ENCODE results near the gene UBA6. TPM values are rescaled to one million over a fixed set of nuclear protein-coding genes. Genes with fewer than 3 reads are reported as not detected.
"Not testable (repeated sequence)": the region's sequence is repeated elsewhere in the genome, so short reads cannot be mapped to it uniquely, and the experiment has no call there.

Gene UBA6
- total and polyA plus RNA-seq, 9 of the 15 experiments (the other 6 are each of a cell fraction or from before 2014, with no cell fraction given) = 22.9 to 139 (median 94.6) TPM

DNA sequence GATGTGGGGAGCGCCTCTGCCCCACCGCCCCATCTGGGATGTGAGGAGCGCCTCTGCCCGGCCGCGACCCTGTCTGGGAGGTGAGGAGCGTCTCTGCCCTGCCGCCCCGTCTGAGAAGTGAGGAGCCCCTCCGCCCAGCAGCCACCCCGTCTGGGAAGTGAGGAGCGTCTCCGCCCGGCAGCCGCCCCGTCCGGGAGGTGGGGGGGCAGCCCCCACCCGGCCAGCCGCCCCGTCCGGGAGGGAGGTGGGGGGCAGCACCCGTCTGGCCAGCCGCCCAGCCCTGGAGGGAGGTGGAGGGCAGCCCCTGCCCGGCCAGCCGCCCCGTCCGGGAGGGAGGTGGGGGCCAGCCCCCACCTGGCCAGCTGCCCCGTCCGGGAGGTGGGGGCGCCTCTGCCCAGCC, 64.0 kb downstream of the UBA6 start:
- H3K4me1 ChIP-seq (replicated peaks in 1 of 2; ENCODE audit: control insufficient read depth in 2 of 2, insufficient read depth in 2 of 2, low read length in 2 of 2); in situ Hi-C loops (cut with MboI); ATAC-seq; H3K27me3 ChIP-seq (ENCODE audit: control insufficient read depth in 2 of 2, insufficient read depth in 2 of 2, low read length in 2 of 2); FAIRE-seq; H3K4me3 ChIP-seq; DNase-seq (ENCODE audit: extremely low read depth in 1 of 4, low spot score in 3 of 4); H3K9me3 ChIP-seq (replicated peaks; ENCODE audit: control insufficient read depth, insufficient read depth, low read depth, low read length); H3K27ac ChIP-seq (ENCODE audit: extremely low read depth, low read depth, low read length); intact Hi-C loops (cut with micrococcal nuclease); H4K20me1 ChIP-seq (replicated peaks; ENCODE audit: control insufficient read depth, insufficient read depth, low read length); H3K9ac ChIP-seq (ENCODE audit: insufficient read depth in 1 of 2, low read depth in 2 of 2, low read length in 2 of 2); BruUV-seq (replicated peaks); POLR2A ChIA-PET; H3K4me2 ChIP-seq (ENCODE audit: insufficient read depth, low read length); H2AFZ ChIP-seq (ENCODE audit: low read depth, low read length); H3K79me2 ChIP-seq (ENCODE audit: control insufficient read depth, insufficient read depth, low read length); H3K9me1 ChIP-seq (ENCODE audit: control insufficient read depth, insufficient read depth, low read length); CTCF ChIA-PET (ENCODE audit: low intra/inter-chr PET ratio): not testable (repeated sequence)
- 0 out of 2 replicates have a peak, but pooled peaks have one; percentile 16 for TF ChIP-seq ZBTB33 (CRISPR knock-in tag; IDR thresholded peaks at IDR 0.05)
- no CpG with 5 or more reads among the region's 30 CpGs for WGBS (ENCODE audit: insufficient coverage, low coverage, missing lambda C conversion rate)
- H3K36me3 ChIP-seq (ENCODE audit: control insufficient read depth, insufficient read depth, low read length) = peaks cover 78% of the 10 kb centered on the region

DNA sequence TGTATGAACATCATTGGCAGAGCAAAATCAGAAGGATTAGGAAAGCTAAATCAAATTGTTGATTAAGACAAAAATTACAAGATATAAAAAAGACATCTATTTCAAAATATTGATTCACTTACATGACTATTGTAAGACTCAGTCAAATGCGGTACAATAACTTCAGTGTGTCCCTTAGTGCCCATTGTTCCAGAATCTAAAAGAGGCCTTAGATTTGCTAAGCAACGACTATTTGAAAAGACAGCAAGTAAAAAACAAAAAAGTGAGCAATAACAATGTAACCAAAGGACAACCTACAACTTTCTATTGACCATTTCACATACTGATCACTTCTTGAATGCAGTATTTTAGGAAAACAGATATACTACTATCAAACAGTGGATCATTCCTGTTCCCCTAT, 65.6 kb downstream of the UBA6 start:
- WGBS (ENCODE audit: insufficient coverage, low coverage, missing lambda C conversion rate) = 89% methylated on average over 2 of the region's 2 CpGs
- H3K27me3 ChIP-seq (ENCODE audit: control insufficient read depth in 2 of 2, insufficient read depth in 2 of 2, low read length in 2 of 2) = no peaks in the 10 kb centered on the region
- intact Hi-C loops (cut with micrococcal nuclease) (no loop called here), in situ Hi-C loops (cut with MboI) (no loop called here)
- no TSS peak for BruUV-seq (replicated peaks)
- H3K9ac ChIP-seq (ENCODE audit: insufficient read depth in 1 of 2, low read depth in 2 of 2, low read length in 2 of 2) = no peak overlapping the region
- H3K4me3 ChIP-seq = no peak overlapping the region
- H3K36me3 ChIP-seq (ENCODE audit: control insufficient read depth, insufficient read depth, low read length) = peaks cover 78% of the 10 kb centered on the region
- no peak overlapping the region for H2AFZ ChIP-seq (ENCODE audit: low read depth, low read length)
- FAIRE-seq (peak; percentile 26), ATAC-seq (no peak), DNase-seq (ENCODE audit: extremely low read depth in 1 of 4, low spot score in 3 of 4) (no peak)
- CTCF ChIA-PET (ENCODE audit: low intra/inter-chr PET ratio) = no interaction called here
- H3K79me2 ChIP-seq (ENCODE audit: control insufficient read depth, insufficient read depth, low read length) = no peaks in the 10 kb centered on the region
- POLR2A ChIA-PET = no interaction called here
- H3K9me3 ChIP-seq (replicated peaks; ENCODE audit: control insufficient read depth, insufficient read depth, low read depth, low read length) = peaks cover 2% of the 10 kb centered on the region; the same call in 1 of the 2 replicates
- no peaks in the 10 kb centered on the region for H3K4me1 ChIP-seq (replicated peaks in 1 of 2; ENCODE audit: control insufficient read depth in 2 of 2, insufficient read depth in 2 of 2, low read length in 2 of 2)
- H4K20me1 ChIP-seq (replicated peaks; ENCODE audit: control insufficient read depth, insufficient read depth, low read length) = no peaks in the 10 kb centered on the region
- no peak overlapping the region for H3K27ac ChIP-seq (ENCODE audit: extremely low read depth, low read depth, low read length)
- H3K4me2 ChIP-seq (ENCODE audit: insufficient read depth, low read length) = no peak overlapping the region
- H3K9me1 ChIP-seq (ENCODE audit: control insufficient read depth, insufficient read depth, low read length) = no peaks in the 10 kb centered on the region
- no peak for TF ChIP-seq NFYB (IDR thresholded peaks at IDR 0.05; ENCODE audit: extremely low read depth, insufficient read length)
- TF ChIP-seq ZNF830 (CRISPR knock-in tag; IDR thresholded peaks at IDR 0.05) = no peak
- TF ChIP-seq E2F3 (CRISPR knock-in tag; IDR thresholded peaks at IDR 0.05) = no peak
- TF ChIP-seq, protein P1, sequence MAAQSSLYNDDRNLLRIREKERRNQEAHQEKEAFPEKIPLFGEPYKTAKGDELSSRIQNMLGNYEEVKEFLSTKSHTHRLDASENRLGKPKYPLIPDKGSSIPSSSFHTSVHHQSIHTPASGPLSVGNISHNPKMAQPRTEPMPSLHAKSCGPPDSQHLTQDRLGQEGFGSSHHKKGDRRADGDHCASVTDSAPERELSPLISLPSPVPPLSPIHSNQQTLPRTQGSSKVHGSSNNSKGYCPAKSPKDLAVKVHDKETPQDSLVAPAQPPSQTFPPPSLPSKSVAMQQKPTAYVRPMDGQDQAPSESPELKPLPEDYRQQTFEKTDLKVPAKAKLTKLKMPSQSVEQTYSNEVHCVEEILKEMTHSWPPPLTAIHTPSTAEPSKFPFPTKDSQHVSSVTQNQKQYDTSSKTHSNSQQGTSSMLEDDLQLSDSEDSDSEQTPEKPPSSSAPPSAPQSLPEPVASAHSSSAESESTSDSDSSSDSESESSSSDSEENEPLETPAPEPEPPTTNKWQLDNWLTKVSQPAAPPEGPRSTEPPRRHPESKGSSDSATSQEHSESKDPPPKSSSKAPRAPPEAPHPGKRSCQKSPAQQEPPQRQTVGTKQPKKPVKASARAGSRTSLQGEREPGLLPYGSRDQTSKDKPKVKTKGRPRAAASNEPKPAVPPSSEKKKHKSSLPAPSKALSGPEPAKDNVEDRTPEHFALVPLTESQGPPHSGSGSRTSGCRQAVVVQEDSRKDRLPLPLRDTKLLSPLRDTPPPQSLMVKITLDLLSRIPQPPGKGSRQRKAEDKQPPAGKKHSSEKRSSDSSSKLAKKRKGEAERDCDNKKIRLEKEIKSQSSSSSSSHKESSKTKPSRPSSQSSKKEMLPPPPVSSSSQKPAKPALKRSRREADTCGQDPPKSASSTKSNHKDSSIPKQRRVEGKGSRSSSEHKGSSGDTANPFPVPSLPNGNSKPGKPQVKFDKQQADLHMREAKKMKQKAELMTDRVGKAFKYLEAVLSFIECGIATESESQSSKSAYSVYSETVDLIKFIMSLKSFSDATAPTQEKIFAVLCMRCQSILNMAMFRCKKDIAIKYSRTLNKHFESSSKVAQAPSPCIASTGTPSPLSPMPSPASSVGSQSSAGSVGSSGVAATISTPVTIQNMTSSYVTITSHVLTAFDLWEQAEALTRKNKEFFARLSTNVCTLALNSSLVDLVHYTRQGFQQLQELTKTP (IDR thresholded peaks at IDR 0.05; ENCODE audit: low read depth in 1 of 2, partially characterized antibody in 2 of 2) = no peak
- TF ChIP-seq ZC3H11A (IDR thresholded peaks at IDR 0.05; ENCODE audit: low read depth, low read length) = no peak
- TF ChIP-seq ZNF184 (CRISPR knock-in tag; IDR thresholded peaks at IDR 0.05) = no peak
- no peak for TF ChIP-seq HDGF (IDR thresholded peaks at IDR 0.05)
- TF ChIP-seq MYNN (IDR thresholded peaks at IDR 0.05) = no peak
- no peak for TF ChIP-seq MYNN (CRISPR knock-in tag; IDR thresholded peaks at IDR 0.05)
- TF ChIP-seq ZNF124 (CRISPR knock-in tag; IDR thresholded peaks at IDR 0.05) = no peak

Measured in K562 (cell line).